HG03025 (cell line): ENCODE results near the gene HSDL2.

Experiments used
- ATAC-seq: cut with Tn5 transposase; IDR thresholded peaks from one replicate; pipeline ENCODE4 v1.9.1; 2021; ENCODE audit warnings: mild to moderate bottlenecking, moderate library complexity; ENCODE audit not compliant: unreplicated experiment, low FRiP score

HSDL2 gene

GRCh38 chr9:112380102-112380824 is at the start of gene HSDL2:
Gene HSDL2 (plus strand): TSS chr9:112380108. CDS start chr9:112380164, 56 bp downstream.
- ATAC-seq: peak; percentile 32

DNA sequence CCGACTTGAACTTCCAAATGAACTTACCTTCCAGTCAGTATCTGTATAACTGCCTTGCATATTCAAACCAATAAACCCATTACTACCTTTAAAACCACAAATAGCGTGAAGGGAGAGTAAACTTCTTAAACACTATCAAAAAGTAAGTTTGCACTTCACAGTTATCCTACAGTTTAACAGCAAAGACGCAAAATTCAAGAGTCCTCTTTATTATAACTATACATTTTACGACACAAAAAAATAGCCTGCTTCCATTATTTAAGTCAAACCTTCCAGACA is 48.3 kb upstream of the HSDL2 start:
- no peak for ATAC-seq

GRCh38 chr9:112332214-112332613 is 47.7 kb upstream of the HSDL2 start:
- ATAC-seq: no peak

- ATAC-seq: no peak
Measured at GRCh38 chr9:112332674-112332976, 47.3 kb upstream of the HSDL2 start.

GRCh38 chr9:112332977-112333638 is 46.8 kb upstream of the HSDL2 start, which contains the start of gene PTBP3:
Gene PTBP3 (minus strand): TSS chr9:112333619. CDS start chr9:112297865, 35,754 bp downstream.
- peak; percentile 61 for ATAC-seq

DNA sequence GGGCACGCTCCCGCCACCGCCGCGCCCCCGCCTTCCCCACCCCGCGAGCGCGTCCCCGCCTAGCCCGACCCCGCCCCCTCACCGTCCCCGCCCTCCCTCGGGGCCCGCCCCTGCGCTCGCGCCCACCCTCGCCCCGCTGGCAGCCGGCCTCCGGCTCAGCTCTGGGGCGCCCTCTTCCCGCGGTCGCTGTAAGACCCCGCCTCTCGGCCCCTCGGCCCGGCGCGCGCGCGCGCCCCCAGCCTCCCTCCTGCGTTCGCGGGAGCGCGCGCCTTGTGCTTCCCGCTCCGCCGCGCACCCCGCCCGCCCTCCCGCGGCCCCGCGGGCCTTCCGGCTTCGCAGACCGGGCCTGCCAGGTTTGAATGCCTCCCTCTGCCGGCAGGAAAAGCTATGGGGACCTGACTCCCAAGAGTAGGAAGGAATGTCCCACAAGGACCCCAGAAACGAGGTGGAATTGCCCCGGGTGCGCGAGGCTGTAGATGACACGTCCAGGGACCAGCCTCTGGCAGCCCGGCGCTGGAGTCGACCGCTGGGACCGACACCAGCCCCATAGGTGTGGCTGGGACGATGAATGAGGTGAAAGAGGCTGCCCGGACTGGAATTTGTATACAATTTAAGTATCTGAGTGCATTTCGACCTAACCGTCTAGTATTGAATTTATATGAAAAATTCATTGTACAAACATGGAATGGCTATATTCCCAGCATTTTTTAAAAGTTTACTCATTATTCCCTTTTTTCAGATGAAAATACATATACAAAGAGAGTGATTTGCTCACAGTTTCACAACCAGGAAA is 46.1 kb upstream of the HSDL2 start:
- peak; percentile 64 for ATAC-seq

DNA sequence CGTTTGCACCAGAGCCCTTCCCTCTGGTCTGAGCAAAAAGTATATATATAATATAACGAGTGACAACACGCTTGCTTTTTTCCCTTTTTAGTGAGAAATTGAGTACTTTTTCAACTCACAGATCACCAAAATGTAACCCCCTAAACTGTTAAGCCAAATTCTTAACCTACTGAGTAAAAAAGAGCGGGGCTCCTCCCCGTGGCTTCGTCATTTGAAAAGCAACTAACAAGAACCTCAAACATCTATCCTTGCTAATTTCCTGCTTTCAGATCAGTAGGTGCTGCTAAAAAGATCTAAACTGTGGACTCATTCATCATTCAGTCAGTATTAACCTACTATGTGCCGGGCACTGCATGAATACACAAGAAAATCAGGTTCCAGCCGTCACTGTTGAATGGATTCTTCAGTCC is 45.5 kb upstream of the HSDL2 start:
- ATAC-seq: no peak

- no peak for ATAC-seq
Measured at GRCh38 chr9:112337547-112337946, 42.4 kb upstream of the HSDL2 start.

DNA sequence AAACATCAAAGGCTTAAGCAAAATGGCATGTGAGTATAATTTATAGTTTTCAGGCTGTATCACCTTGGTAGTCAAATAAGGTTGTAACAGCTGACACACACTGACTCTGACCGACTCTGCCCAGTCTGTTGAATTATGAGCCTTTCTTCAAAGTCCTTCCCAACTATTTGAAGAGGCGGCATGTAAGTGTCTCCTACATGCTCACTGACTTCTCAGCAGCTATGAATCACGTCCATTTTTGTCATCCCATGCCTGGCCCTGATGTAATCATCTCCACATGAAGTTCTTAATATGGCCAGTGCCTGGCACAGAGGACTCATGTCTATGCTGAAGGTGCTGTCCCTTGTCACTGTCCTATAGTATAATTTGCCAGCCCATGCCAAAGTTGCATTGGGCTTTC is 41.3 kb upstream of the HSDL2 start:
- ATAC-seq: no peak

DNA sequence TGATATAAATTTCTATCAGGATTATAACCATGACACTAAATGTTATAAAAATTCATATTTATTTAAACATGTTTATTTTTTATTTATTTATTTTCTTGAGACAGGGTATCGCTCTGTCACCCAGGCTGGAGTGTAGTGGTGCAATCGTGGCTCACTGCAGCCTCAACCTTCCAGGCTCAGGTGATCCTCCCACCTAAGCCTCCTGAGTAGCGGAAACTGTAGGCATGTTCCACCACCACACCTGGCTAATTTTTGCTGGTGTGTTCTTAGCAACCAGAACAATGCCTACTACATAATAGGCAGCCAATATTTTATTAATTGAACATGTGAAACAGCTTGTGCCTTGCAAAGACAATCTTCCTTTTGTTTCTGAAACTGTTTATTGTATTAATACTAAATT is 40.0 kb upstream of the HSDL2 start:
- ATAC-seq: no peak

- ATAC-seq: no peak
Measured at GRCh38 chr9:112341730-112342129, 38.2 kb upstream of the HSDL2 start.

DNA sequence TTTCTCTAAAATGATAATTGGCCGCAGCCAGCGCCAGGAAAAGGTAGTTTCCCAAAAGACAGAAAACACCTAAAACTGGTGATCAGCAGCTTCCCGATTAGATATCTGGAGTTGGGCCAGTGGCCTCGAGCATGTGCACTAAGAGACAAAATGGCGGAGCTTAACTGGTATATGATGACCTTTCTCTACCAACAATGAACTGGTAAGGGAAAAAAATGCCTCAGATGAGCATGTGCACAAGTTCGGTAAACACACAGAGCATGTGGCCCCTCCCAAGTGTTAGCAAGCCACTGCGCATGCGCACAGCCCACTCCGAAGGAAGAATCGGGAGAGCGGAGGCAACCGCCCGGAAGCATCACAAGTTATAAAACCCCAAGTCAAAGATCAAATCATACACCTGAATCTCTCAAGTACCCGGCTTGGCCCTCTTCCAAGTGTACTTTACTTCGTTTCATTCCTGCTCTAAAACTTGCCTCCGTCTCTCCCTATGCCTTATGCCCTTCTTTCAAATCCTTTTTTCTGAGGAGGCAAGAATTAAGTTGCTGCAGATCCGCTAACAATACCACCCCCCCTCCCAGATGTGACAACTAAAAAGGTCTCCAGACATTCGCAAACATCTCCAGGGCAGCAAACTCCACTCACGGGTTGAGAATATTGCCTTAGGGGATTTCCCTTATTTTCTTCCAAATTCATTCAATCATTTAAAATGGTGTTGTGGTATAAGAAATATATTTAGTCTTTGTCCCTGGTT is 31.5 kb upstream of the HSDL2 start:
- no peak for ATAC-seq

- no peak for ATAC-seq
Measured at GRCh38 chr9:112349008-112349333, 30.9 kb upstream of the HSDL2 start.

GRCh38 chr9:112351184-112351583 is 28.7 kb upstream of the HSDL2 start:
- ATAC-seq: no peak

DNA sequence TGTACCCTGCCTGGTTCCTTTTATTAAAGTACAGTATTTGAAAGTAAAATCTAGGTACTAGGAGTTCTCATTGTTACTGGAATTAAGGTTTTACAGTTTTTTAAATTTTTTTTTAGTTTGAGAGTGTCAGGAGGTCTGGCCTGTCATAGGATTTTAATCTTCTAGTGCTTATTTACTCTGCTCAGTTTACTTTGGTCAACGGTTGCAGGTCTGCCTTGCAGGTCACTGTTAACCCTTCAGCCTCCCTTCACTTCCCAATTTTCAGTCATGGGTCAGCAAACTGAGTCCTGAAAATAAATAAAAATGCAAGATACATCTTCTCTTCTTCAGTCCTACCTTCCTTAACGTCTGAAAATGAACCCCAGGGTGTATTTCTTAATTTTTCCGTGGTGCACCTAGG is 27.7 kb upstream of the HSDL2 start:
- no peak for ATAC-seq

GRCh38 chr9:112354081-112354743 is 25.7 kb upstream of the HSDL2 start:
- no peak for ATAC-seq

GRCh38 chr9:112355427-112355897 is 24.4 kb upstream of the HSDL2 start:
- no peak for ATAC-seq

DNA sequence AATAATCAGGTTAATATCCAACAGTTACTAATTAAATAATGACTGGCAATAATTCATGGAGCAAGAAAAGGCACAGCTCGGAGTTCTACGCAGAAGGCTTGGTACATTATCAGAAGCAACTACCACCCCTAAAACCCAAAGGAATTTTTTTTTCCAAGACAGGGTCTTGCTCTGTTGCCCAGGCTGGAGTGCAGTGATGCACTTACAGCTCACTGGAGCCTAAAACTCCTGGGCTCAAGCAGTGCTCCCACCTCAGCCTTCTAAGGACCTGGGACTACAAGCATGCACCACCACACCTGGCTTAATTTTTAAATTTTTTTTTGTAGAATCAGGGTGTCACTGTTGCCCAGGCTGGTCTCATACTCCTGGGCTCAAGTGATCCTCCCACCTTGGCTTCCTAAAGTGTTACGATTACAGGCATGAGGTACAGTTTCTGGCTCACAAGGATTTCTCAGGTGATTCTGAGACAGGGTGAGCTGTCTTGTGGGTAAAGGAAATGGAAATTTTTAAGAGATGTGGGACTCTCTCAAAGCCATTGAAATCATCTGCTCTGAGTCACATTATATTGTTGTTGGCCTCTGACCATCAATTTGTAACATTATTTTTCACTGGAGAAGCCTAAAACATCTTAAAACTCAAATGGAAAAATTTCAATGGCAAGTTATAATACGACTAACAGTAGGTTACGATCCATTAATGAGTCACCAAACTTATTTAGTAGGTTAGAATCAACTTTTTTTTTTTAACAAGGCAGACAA is 19.7 kb upstream of the HSDL2 start:
- no peak for ATAC-seq

DNA sequence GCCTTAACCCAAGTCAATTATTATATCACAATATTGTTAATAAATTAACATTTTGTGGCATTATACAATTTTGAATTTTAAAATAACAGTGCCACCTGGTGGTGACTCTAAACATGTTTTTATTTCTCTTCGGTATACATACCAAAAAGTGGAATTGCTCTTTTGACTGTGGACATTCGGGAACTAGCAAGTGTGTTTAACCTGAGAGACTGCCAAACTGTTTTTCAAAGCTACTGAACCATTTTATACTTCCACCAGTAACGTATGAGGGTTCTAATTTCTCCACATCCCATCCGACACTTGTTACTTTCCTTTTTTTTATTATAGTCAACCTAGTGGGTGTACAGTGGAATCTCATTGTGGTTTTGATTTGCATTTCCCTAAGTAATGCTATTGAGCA is 18.3 kb upstream of the HSDL2 start:
- ATAC-seq: no peak

DNA sequence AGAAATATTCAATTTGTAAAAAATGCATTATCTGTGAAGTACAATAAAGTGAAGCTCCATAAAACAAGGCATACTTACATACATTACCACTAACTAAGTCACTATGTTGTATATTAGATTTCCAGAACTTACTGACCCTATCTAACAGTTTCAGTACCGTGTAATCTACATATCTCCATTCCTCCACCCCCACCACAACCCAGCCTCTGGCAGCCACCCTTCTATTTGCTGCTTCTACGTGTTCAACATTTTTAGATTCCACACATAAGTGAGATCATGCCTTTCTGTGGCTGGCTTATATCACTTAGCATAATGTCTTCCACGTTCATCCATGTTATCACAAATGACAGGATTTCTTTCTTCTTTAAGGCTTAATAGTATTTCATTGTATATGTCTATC is 15.1 kb upstream of the HSDL2 start:
- ATAC-seq: no peak
